ENCODE results near the gene MEAF6. TPM values are rescaled to one million over a fixed set of nuclear protein-coding genes. Genes with fewer than 3 reads are reported as not detected.

The MEAF6 gene
- total RNA-seq, 1 donor from 2014 or later: 64.5 TPM

DNA sequence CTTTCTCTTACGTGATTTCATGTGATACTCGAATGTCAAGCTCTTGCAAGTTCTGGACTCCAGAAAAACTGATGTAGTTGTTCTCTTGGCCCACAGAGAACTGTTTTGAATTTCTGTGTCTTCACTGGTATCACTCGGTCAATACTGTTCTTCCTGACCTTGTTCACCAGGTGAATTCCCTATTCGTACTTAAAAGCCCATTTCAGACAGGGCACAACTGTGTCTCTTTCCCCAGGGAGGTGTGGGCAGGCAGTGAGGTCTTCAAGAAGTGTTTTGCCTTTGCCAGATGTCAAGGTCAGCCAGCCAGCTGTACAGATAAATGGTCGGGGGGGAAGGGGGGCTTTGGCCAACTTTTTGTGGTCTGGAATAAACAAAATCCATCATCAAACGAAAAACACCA lies 67.7 kb downstream of the MEAF6 start:
- no peak overlapping the region for H3K4me3 ChIP-seq
- intact Hi-C loops (cut with DNase I): no loop called here
- no peaks in the 10 kb centered on the region for H3K9me3 ChIP-seq
- H3K27ac ChIP-seq: no peak overlapping the region
- TF ChIP-seq, protein P1, sequence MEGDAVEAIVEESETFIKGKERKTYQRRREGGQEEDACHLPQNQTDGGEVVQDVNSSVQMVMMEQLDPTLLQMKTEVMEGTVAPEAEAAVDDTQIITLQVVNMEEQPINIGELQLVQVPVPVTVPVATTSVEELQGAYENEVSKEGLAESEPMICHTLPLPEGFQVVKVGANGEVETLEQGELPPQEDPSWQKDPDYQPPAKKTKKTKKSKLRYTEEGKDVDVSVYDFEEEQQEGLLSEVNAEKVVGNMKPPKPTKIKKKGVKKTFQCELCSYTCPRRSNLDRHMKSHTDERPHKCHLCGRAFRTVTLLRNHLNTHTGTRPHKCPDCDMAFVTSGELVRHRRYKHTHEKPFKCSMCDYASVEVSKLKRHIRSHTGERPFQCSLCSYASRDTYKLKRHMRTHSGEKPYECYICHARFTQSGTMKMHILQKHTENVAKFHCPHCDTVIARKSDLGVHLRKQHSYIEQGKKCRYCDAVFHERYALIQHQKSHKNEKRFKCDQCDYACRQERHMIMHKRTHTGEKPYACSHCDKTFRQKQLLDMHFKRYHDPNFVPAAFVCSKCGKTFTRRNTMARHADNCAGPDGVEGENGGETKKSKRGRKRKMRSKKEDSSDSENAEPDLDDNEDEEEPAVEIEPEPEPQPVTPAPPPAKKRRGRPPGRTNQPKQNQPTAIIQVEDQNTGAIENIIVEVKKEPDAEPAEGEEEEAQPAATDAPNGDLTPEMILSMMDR (IDR thresholded peaks at IDR 0.05): no peak
- H3K36me3 ChIP-seq: no peaks in the 10 kb centered on the region
- no peaks in the 10 kb centered on the region for H3K4me1 ChIP-seq
- DNase-seq: no peak
- ATAC-seq: no peak
- H3K27me3 ChIP-seq: peaks cover 18% of the 10 kb centered on the region

DNA sequence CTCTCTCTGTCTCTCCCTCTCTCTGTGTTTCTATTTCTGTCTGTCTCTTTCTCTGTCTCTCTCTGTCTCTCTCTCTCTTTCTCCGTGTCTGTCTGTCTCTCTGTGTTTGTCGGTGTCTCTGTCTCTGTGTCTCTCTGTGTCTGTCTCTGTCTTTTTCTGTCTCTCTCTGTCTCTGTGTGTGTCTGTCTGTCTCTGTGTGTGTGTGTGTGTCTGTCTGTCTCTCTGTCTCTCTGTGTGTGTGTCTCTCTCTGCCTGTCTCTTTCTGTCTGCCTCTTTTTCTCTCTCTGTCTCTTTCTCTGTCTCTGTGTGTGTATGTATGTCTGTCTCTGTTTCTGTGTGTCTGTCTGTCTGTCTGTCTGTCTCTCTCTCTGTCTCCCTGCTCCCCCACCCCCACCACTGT lies 71.9 kb downstream of the MEAF6 start:
- ATAC-seq: no peak
- intact Hi-C loops (cut with DNase I): no loop called here

More for the DNA sequence above, 71.9 kb downstream of the MEAF6 start:
- Histone ChIP-seq H3K4me1 (no peaks in the 10 kb centered on the region), H3K27me3 (peaks cover 18% of the 10 kb centered on the region), H3K36me3 (no peaks in the 10 kb centered on the region), H3K4me3 (no peak overlapping the region), H3K27ac (no peak overlapping the region), H3K9me3 (no peaks in the 10 kb centered on the region)
- TF ChIP-seq, protein P1 (IDR thresholded peaks at IDR 0.05): no peak
- no peak for DNase-seq

Small RNA genes within 50 kb of the gene (microRNA-seq; reads per million reads assigned to microRNA genes)
- not detected for gene MIR5581 (ENCODE audit: borderline microRNAs expressed)
- gene MIR6732 (ENCODE audit: borderline microRNAs expressed): not detected

Other genes with a start within 250 kb of the MEAF6 start
- 22.9 TPM for gene ZC3H12A, start 40.2 kb downstream of the MEAF6 start, total RNA-seq
- gene SNIP1, start 39.5 kb upstream of the MEAF6 start, total RNA-seq: 18.6 TPM
- gene DNALI1, start 42.2 kb upstream of the MEAF6 start, total RNA-seq: 13.2 TPM
- gene GNL2, start 81.2 kb upstream of the MEAF6 start, total RNA-seq: 36.5 TPM
- gene RSPO1, start 120.1 kb upstream of the MEAF6 start, total RNA-seq: 9.1 TPM
- 0.78 TPM for gene CDCA8, start 177.8 kb upstream of the MEAF6 start, total RNA-seq